Natural killer cell treated with Interleukin-12 subunit alpha and Interleukin-12 subunit beta and Interleukin-15 and Interleukin-18, amount 100 ng/mL, for 72 hours (primary cell): ENCODE measurements around the gene PLXDC2. TPM values are rescaled to one million over a fixed set of nuclear protein-coding genes. Genes with fewer than 3 reads are reported as not detected.
"Not testable (repeated sequence)": the region's sequence is repeated elsewhere in the genome, so short reads cannot be mapped to it uniquely, and the experiment has no call there.

Source experiments
- ATAC-seq, 2 donors: fragments of 150-1000 bp; cut with Tn5 transposase in 1 of 2; sonication (Bioruptor Pico), chemical (Tn5 transposase) in 1 of 2; 2 replicates each; pipeline ENCODE4 v1.10.0; 2021
- DNase-seq: peaks from one replicate; pipeline ENCODE4 v3.0.0; 2022; ENCODE audit warnings: low spot score
- H3K27ac Mint-ChIP-seq, 2 donors: 1 replicate in 1 of 2; 2 replicates in 1 of 2; pipeline ENCODE4 v1.8.0; 2022; ENCODE audit warnings: mixed read lengths in 2 of 2, mild to moderate bottlenecking in 1 of 2, moderate library complexity in 1 of 2
- H3K27me3 Mint-ChIP-seq, 2 donors: 1 replicate in 1 of 2; 2 replicates in 1 of 2; pipeline ENCODE4 v1.8.0; 2022; ENCODE audit warnings: mixed read lengths in 2 of 2
- H3K36me3 Mint-ChIP-seq: one replicate; pipeline ENCODE4 v1.8.0; 2022; ENCODE audit warnings: mixed read lengths
- H3K4me1 Mint-ChIP-seq, 2 donors: 1 replicate in 1 of 2; 2 replicates in 1 of 2; pipeline ENCODE4 v1.8.0; 2022; ENCODE audit warnings: low read depth in 2 of 2, mixed read lengths in 2 of 2, mild to moderate bottlenecking in 1 of 2
- H3K4me3 Mint-ChIP-seq: one replicate; pipeline ENCODE4 v1.8.0; 2022; ENCODE audit warnings: mixed read lengths
- H3K9me3 Mint-ChIP-seq: 2 replicates; pipeline ENCODE4 v1.8.0; 2022; ENCODE audit warnings: mixed read lengths
- total RNA-seq, 2 donors: library from RNA; stranded (reverse); gene quantifications; one replicate each; pipeline ENCODE4 v1.2.3, GENCODE V29; 2022

PLXDC2 gene
- total RNA-seq, 2 donors from 2014 or later, result 3.5 to 14.0 TPM

DNA sequence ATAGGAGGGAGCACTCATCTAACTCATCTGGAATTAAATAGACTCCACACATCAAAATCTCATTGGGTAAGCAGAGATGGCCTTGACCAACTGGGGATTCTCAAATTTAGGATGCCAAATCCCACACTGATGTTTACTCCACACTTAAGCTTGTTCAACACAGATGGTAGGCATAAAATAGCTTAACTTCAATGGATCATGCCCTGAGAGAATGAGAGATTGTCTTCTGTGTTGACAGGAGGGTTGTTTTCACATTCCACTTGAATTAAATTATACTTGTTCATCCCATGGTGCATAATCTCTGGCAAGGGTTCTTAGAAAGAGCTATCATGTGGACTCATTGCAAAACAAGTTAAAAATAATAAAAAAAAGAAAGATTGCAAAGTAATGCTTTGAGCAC is 391.4 kb downstream of the PLXDC2 start:
- ATAC-seq (no peak), DNase-seq (no peak)
- Mint-ChIP-seq H3K27me3 (no peaks in the 10 kb centered on the region), H3K4me1 (peaks cover 0 to 8% of the 10 kb centered on the region in 2 donors), H3K9me3 (no peaks in the 10 kb centered on the region), H3K27ac (no peak overlapping the region), H3K36me3 (no peaks in the 10 kb centered on the region), H3K4me3 (no peak overlapping the region)

DNA sequence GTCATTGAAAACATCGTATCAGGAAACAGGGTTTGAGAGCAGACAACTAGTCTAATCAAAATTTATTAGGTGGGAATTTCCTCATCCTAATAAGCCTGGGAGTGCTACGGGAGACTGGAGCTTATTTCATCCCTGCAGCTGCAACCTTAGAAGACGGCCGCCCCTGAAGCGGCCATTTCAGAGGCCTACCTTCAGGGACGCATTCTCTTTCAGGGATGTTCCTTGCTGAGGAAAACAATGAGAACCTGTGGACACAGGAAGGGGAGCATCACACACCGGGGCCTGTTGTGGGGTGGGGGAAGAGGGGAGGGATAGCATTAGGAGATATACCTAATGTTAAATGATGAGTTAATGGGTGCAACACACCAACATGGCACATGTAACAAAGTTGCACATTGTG is 392.9 kb downstream of the PLXDC2 start:
- not testable (repeated sequence) for H3K9me3 Mint-ChIP-seq, ATAC-seq, H3K27me3 Mint-ChIP-seq

DNA sequence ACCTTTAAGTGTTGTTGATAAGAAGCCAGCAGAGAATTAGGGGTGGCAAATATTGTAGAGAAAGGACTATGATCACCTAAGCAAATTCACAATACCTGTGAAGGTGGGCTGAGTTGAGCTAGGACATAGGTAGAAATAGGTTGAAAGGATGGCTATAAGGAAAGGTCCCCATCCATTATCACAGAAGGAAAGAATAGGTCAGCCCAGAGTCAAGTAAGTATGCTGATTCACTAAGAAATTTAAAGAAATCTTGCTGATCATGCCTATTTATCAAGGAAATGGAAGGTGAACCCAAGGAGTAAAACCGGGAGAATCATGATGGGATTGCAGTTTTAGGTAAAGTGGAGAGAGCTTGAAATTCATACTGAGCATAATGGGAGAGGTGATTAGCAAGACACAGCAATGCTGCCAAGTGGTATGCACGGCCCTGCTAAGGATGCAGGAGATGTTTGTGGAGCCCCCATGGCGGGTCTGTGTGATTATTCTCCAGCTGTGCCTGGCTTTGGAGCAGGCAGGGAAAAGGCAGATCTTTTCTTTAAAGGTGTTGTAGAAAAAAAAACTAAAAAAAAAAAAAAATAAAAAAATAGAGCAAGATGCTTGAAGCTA is 399.4 kb downstream of the PLXDC2 start:
- peaks cover 0 to 2% of the 10 kb centered on the region in 2 donors for H3K4me1 Mint-ChIP-seq
- H3K27me3 Mint-ChIP-seq, result no peaks in the 10 kb centered on the region
- H3K9me3 Mint-ChIP-seq, result no peaks in the 10 kb centered on the region

More for the DNA sequence above, 392.9 kb downstream of the PLXDC2 start:
- not testable (repeated sequence) for H3K27ac Mint-ChIP-seq, H3K4me1 Mint-ChIP-seq, DNase-seq, H3K4me3 Mint-ChIP-seq, H3K36me3 Mint-ChIP-seq

DNA sequence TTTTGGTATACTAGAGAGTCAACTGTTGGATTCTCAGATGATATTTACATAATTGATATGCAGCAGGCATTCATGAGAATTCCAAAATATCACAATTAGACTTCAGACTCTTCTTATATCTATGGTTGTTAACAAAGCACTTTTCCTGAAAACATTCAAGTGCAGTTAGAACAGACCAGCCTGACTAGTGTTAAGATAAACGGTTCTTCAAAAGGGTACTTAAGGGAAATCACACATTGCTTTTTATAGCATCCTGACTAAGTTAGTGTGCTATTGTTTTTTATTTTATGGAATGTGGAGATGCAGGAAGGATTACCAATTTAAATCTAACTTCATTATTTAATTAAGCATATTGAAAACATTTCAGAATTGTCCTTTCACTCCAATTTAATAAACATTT is 405.1 kb downstream of the PLXDC2 start:
- H3K4me3 Mint-ChIP-seq, result no peak overlapping the region
- H3K9me3 Mint-ChIP-seq, result no peaks in the 10 kb centered on the region
- H3K27ac Mint-ChIP-seq, result no peak overlapping the region
- DNase-seq, result no peak
- H3K27me3 Mint-ChIP-seq, result no peaks in the 10 kb centered on the region
- peaks cover 0 to 2% of the 10 kb centered on the region in 2 donors for H3K4me1 Mint-ChIP-seq
- no peak for ATAC-seq
- H3K36me3 Mint-ChIP-seq, result no peaks in the 10 kb centered on the region

More for the DNA sequence above, 399.4 kb downstream of the PLXDC2 start:
- ATAC-seq (no peak), DNase-seq (no peak)
- no peak overlapping the region for H3K4me3 Mint-ChIP-seq
- no peak overlapping the region for H3K27ac Mint-ChIP-seq
- H3K36me3 Mint-ChIP-seq, result peaks cover 4% of the 10 kb centered on the region

DNA sequence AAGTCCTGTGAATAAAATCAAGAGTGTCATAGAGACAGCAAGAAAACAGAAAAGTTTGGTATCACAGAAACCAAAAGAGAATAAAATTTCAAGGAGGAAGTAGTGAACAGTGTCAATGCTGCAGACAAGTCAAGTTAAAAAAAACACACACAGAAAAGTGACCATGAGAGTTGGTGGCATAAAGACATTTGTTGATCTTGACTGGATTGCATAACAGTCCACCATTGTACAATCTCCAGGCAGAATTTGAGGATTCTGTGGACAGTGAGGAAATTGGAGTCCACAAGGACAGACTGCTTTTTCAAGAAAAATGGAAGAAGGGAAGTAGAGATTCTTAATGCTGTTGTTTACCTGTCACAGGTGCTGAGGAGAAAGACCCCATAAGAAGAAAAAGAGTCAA is 412.5 kb downstream of the PLXDC2 start:
- no peaks in the 10 kb centered on the region for H3K27me3 Mint-ChIP-seq
- no peak for DNase-seq
- H3K36me3 Mint-ChIP-seq, result peaks cover 16% of the 10 kb centered on the region
- H3K27ac Mint-ChIP-seq, result no peak overlapping the region
- no peak overlapping the region for H3K4me3 Mint-ChIP-seq
- no peak for ATAC-seq
- H3K9me3 Mint-ChIP-seq, result peaks cover 7% of the 10 kb centered on the region
- peaks cover 0 to 8% of the 10 kb centered on the region in 2 donors for H3K4me1 Mint-ChIP-seq

DNA sequence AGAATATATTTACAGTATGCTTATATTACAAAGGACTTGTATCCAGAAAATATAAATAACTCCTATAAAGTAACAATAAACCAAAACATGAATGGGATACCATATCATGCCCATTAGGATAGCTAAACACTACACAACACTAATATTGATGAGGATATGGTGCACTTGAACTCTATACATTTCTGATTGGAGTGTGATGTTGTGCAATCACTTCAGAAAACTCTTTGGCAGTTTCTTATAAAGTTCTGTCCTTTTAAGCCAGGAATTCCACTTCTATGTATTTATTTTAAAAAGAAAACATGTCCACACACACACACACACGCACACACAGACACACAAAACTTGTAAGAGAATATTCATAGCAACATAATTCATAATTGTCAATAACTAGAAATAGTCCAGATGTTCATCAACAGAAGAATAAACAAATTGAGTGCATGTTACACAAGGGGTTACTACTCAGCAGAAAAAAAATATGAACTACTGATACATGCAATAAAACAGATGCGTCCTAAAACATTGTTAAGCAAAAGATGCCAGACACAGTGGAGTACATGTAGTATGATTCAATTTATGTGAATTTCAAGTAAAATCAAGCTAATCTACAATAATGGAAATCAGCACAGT is 416.0 kb downstream of the PLXDC2 start:
- H3K27me3 Mint-ChIP-seq, result no peaks in the 10 kb centered on the region
- no peak overlapping the region for H3K4me3 Mint-ChIP-seq
- peaks cover 0 to 8% of the 10 kb centered on the region in 2 donors for H3K4me1 Mint-ChIP-seq
- peaks cover 7% of the 10 kb centered on the region for H3K9me3 Mint-ChIP-seq
- ATAC-seq (no peak), DNase-seq (no peak)
- peaks cover 13% of the 10 kb centered on the region for H3K36me3 Mint-ChIP-seq
- H3K27ac Mint-ChIP-seq, result no peak overlapping the region

DNA sequence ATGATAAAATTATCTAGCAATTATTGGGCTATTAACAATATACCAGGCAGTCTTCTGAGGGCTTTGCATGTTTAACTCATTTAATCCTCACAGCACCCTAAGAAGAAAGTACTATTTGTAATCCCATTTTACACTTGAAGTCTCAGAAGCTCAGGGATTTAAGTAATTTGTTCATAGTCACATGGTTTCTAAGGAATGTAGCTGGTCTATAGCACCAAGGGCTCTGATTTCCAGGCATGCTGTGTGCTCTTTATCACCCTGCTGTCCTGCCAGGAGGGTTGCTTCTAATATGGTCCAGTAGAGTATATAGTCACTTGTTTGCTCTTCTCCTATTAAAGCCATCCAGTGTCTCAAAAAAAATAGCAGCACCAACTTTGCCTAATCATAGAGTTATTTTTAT is 417.2 kb downstream of the PLXDC2 start:
- ATAC-seq, result no peak
- Mint-ChIP-seq H3K27me3 (no peaks in the 10 kb centered on the region), H3K9me3 (peaks cover 5% of the 10 kb centered on the region), H3K36me3 (peaks cover 6% of the 10 kb centered on the region), H3K4me1 (peaks cover 0 to 4% of the 10 kb centered on the region in 2 donors), H3K4me3 (no peak overlapping the region), H3K27ac (no peak overlapping the region)
- no peak for DNase-seq

DNA sequence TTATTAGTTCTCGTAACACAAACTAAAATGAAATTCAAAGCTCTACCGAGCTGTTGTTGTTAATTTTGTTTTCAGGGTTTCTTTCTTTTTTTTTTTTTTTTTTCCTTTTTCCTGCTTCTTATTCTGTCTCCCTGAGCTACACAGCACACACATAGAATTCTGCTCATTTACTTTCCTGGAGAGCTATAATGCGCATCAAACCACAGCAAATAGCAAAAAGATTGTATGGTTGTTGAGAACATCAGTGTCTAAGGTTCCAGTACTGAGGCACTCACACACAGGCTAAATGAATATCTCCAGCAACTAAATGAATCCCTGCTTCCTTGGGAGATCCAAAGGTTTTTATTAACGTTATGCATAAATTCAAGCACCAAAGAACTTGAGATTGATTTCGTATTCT is 418.3 kb downstream of the PLXDC2 start:
- Mint-ChIP-seq H3K27me3 (no peaks in the 10 kb centered on the region), H3K27ac (no peak overlapping the region), H3K4me1 (no peaks in the 10 kb centered on the region), H3K4me3 (no peak overlapping the region), H3K36me3 (peaks cover 7% of the 10 kb centered on the region), H3K9me3 (no peaks in the 10 kb centered on the region)
- no peak for ATAC-seq
- DNase-seq, result no peak

DNA sequence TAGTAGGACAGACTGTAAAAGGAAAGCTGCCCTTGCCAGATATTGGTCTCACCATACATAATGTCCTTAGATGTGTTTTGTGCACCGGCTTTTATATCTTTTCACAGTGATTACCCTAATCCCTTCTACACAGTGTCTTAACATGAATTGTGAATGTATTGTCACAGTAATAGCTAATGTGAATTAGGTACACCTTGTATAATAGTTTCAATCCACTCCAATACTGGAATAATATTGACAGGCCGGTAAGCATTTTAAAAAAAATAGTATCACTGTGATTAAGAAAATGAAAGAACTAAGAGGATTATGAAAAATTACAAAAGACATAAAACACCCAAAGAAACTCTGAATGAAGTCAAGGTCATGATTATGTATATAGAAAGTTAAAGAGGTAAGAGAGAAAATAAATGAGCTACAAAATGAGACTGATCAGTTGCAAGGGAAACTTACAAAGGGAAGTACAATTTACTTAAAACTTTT is 420.9 kb downstream of the PLXDC2 start:
- DNase-seq, result no peak
- Mint-ChIP-seq H3K27ac (no peak overlapping the region), H3K4me1 (no peaks in the 10 kb centered on the region), H3K36me3 (peaks cover 7% of the 10 kb centered on the region), H3K9me3 (no peaks in the 10 kb centered on the region), H3K27me3 (no peaks in the 10 kb centered on the region), H3K4me3 (no peak overlapping the region)
- ATAC-seq, result no peak

DNA sequence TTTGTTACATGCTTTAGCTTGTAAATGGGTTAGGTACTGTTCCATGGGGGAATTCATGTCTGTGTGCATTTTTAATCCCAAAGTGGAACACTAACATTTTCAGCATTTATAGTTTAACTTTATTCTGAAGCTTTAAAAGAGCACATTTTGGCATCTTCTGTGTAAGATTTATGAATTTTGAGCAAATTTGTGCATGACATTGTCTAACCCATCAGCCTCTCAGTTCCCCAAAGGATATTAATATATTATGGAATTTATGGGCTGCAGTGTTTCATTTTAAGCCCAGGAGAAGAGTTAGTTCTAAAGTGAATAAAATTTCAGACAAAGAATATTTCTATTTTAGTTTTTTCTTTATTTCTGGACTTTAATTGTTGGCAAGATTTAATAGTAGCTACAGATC is 421.4 kb downstream of the PLXDC2 start:
- no peaks in the 10 kb centered on the region for H3K9me3 Mint-ChIP-seq
- no peaks in the 10 kb centered on the region for H3K4me1 Mint-ChIP-seq
- DNase-seq (no peak), ATAC-seq (no peak)
- no peaks in the 10 kb centered on the region for H3K27me3 Mint-ChIP-seq
- peaks cover 7% of the 10 kb centered on the region for H3K36me3 Mint-ChIP-seq
- no peak overlapping the region for H3K4me3 Mint-ChIP-seq
- no peak overlapping the region for H3K27ac Mint-ChIP-seq

DNA sequence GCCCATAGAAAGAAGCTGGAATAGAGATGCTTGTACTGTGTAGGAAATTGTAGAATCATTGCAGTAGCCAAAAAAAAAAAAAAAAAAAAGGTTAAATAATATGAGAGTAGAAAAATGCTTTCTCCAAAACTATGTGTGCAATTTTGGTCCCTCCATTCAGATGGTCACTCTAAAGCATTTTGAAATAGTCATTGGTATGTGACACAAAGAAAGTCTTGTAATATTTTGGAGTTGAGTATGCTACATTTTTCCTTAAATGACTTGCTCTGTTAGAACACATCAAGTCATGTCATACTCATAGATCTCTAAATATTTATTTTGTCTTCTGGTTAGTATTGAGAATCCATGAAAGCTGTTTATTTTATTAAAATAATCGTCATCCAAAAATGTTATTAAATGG is 424.4 kb downstream of the PLXDC2 start:
- no peak overlapping the region for H3K27ac Mint-ChIP-seq
- H3K4me3 Mint-ChIP-seq, result no peak overlapping the region
- ATAC-seq (no peak), DNase-seq (no peak)
- H3K9me3 Mint-ChIP-seq, result no peaks in the 10 kb centered on the region
- peaks cover 7% of the 10 kb centered on the region for H3K36me3 Mint-ChIP-seq
- H3K4me1 Mint-ChIP-seq, result peaks cover 0 to 4% of the 10 kb centered on the region in 2 donors
- H3K27me3 Mint-ChIP-seq, result no peaks in the 10 kb centered on the region

DNA sequence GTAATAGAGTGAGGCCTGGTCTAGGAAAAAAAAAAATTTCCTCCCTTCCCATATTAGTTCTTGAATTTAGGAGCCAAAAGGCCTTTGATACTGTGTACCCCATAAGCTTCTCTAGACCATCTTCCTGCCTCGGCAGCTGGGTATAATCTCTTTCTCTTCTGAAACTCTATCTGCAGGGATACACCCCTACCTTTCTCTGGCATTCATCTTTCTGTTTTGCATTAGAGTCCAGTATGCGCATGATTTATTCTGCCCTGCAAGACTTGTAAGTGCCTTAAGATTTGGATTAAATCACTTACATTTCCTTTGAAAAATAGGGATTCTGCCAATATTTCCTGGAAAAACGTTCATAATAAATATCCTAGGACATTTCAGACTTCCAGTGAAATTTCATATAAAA is 431.2 kb downstream of the PLXDC2 start:
- Mint-ChIP-seq H3K27me3 (no peaks in the 10 kb centered on the region), H3K4me1 (peaks cover 0 to 4% of the 10 kb centered on the region in 2 donors), H3K9me3 (no peaks in the 10 kb centered on the region), H3K4me3 (no peak overlapping the region), H3K27ac (no peak overlapping the region), H3K36me3 (no peaks in the 10 kb centered on the region)
- no peak for DNase-seq
- no peak for ATAC-seq

DNA sequence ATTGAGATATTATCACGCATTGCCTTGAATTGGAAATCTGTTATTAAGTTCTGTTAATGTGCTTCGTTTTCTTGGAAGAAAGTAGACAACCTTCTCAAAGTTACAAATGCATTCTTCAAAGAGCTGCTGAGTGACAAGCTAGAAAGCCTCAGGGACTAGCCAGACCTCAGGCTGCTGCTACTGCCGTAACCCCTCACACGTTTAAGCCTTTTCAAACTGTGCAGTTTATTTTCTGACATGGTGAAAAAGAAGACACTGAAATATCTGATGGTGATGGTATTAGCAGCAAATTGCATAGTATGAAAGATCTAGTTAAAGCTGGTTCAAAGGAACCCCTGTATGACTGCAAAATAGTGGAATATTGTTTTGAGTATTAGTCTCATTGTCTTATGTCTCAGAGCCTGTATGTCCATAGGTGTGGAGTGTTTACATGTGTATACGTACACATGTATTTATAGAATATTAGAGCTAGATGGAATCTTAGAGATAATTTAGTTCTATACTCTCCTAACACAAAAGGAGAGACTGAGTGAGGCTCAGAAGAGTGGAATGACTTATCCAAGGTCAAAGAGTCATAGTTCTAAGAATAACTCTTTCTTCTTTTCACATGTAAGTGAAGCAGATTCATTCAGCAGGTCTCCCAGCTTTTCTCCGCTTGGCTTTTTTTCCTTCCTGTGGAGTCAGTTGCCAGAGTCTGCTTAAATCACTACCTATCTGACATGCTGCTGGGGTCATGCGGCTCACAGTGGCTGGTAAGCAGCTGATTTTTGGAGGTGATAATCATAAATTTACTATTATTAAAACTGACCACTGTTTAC is 431.9 kb downstream of the PLXDC2 start:
- ATAC-seq, result no peak
- Mint-ChIP-seq H3K36me3 (no peaks in the 10 kb centered on the region), H3K27me3 (no peaks in the 10 kb centered on the region), H3K4me1 (peaks cover 0 to 4% of the 10 kb centered on the region in 2 donors), H3K27ac (no peak overlapping the region), H3K4me3 (no peak overlapping the region), H3K9me3 (no peaks in the 10 kb centered on the region)
- no peak for DNase-seq

DNA sequence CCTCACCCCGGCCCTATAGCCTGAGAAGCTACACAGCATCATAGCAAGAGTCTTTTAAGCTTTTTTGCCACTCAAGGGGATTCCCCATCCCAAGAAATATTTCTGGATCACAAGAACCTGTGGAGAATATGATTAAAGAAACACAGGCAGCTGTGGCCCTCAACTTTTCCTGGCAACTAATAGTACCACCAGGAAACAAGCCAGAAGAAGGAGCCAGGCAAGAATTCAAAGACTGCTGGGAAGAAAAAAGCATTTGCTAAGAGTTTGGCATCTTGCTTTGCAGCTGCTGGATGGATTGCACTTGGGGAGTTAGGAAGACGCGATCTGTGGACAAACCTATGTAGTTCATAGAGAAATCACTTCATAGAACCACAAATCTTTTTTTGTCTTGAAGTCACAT is 437.8 kb downstream of the PLXDC2 start:
- ATAC-seq (no peak), DNase-seq (no peak)
- Mint-ChIP-seq H3K27me3 (no peaks in the 10 kb centered on the region), H3K4me1 (no peaks in the 10 kb centered on the region), H3K27ac (no peak overlapping the region), H3K4me3 (no peak overlapping the region), H3K36me3 (no peaks in the 10 kb centered on the region), H3K9me3 (no peaks in the 10 kb centered on the region)
